ENCODE measurements around the gene NIPAL3.

NIPAL3 gene

DNA sequence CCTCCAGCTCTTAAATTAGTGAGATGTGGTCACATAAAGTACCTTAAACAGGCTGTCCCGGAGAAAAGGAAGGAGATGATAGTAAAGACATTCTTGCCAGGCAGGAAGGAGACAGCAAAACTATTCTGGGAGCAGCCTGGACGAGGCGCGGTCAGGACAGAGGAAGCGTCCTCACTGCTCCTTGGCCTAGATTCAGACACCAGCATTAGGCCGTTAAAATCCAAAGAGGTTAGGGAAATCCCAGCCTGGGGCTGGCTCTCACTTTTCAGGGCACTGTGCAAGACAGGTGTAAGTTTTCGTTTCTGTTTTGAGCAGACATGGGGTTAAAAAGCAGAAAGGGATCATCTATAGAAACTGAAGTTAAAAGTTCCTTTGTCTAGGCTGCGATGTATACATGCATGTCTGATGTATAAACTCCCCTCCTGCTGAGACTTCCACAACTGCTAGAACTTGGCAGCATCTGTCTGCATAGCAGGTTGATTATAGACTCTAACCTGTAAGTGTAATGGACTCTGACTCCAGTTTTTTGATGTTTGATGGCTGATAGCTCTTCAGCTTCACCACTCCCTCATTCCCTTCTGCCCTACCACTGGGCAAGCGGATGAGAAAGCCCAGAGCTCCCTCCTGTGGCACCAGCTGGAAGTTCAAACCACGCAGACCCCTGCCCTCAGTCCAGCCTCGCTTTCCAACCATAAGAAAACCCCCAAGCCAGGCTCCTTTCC lies 23.6 kb upstream of the NIPAL3 start:
- Histone ChIP-seq H3K14ac (ENCODE audit: low read length) (no peak overlapping the region), H3K4me1 (ENCODE audit: control insufficient read depth in 1 of 2, insufficient read depth in 2 of 2, low read length in 2 of 2) (no peaks in the 10 kb centered on the region), H3K4me2 (ENCODE audit: low read length) (no peak overlapping the region), H4K91ac (ENCODE audit: low read depth, low read length) (no peak overlapping the region), H2BK120ac (ENCODE audit: insufficient read depth, low read length, poor library complexity) (no peak overlapping the region), H3K36me3 (ENCODE audit: control insufficient read depth in 1 of 2, insufficient read depth in 2 of 2, low read length in 2 of 2) (peaks cover 1 to 4% of the 10 kb centered on the region in 2 experiments), H3K27me3 (ENCODE audit: insufficient read depth, low read length) (no peaks in the 10 kb centered on the region), H3K9me3 (ENCODE audit: insufficient read depth, low read depth, low read length) (no peaks in the 10 kb centered on the region), H3K4me3 (ENCODE audit: low read depth, low read length) (no peak overlapping the region), H3K79me1 (ENCODE audit: low read length) (no peaks in the 10 kb centered on the region), H3K4ac (ENCODE audit: low read depth, low read length) (no peak overlapping the region), H2AFZ (ENCODE audit: insufficient read depth, low read length, poor library complexity) (no peak overlapping the region), H3K23ac (ENCODE audit: low read length) (no peak overlapping the region), H3K79me2 (ENCODE audit: control insufficient read depth, insufficient read depth, low read length, poor library complexity) (no peaks in the 10 kb centered on the region), H2BK12ac (ENCODE audit: low read length) (no peak overlapping the region), H3K18ac (ENCODE audit: low read length) (no peak overlapping the region), H4K8ac (ENCODE audit: low read depth, low read length) (no peak overlapping the region), H4K12ac (ENCODE audit: low read depth, low read length) (no peak overlapping the region), H3K27ac (ENCODE audit: low read depth, low read length) (no peak overlapping the region), H2BK5ac (ENCODE audit: low read depth, low read length, poor library complexity) (no peak overlapping the region), H2AK5ac (ENCODE audit: low read length) (no peak overlapping the region), H3K9ac (ENCODE audit: low read length) (no peak overlapping the region)
- DNase-seq, result peak in 1 of 2 donors; percentile 75
- no CpG with 5 or more reads among the region's 11 CpGs for WGBS (ENCODE audit: extremely low coverage, insufficient coverage, insufficient read length)

DNA sequence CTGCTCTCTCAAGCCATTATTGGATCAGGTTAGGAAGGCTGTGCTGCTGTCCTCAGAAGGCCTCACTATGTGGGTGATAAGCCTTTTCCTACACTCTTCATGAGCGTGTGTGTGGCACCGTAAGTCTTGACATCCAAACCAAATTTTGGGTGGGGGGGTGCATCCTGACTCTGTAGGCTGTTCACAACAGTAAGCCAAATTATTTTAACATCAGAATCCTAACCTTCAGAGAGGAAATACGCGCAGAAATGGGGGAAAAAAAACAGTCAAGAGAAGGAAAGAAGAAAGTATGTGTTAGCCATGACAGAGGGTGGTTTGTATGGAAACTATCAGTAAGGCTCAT lies 23.0 kb upstream of the NIPAL3 start:
- no peak overlapping the region for H3K4me3 ChIP-seq (ENCODE audit: low read depth, low read length)
- H3K27ac ChIP-seq (ENCODE audit: low read depth, low read length), result no peak overlapping the region
- no peaks in the 10 kb centered on the region for H3K79me1 ChIP-seq (ENCODE audit: low read length)
- H3K79me2 ChIP-seq (ENCODE audit: control insufficient read depth, insufficient read depth, low read length, poor library complexity), result no peaks in the 10 kb centered on the region
- H2BK120ac ChIP-seq (ENCODE audit: insufficient read depth, low read length, poor library complexity), result no peak overlapping the region
- H2BK5ac ChIP-seq (ENCODE audit: low read depth, low read length, poor library complexity), result peak overlapping the region; percentile 23
- peaks cover 1 to 4% of the 10 kb centered on the region in 2 experiments for H3K36me3 ChIP-seq (ENCODE audit: control insufficient read depth in 1 of 2, insufficient read depth in 2 of 2, low read length in 2 of 2)
- H3K9ac ChIP-seq (ENCODE audit: low read length), result no peak overlapping the region
- H4K8ac ChIP-seq (ENCODE audit: low read depth, low read length), result no peak overlapping the region
- H3K4ac ChIP-seq (ENCODE audit: low read depth, low read length), result no peak overlapping the region
- H3K9me3 ChIP-seq (ENCODE audit: insufficient read depth, low read depth, low read length), result no peaks in the 10 kb centered on the region
- no peak overlapping the region for H3K4me2 ChIP-seq (ENCODE audit: low read length)
- DNase-seq, result no peak
- no peaks in the 10 kb centered on the region for H3K27me3 ChIP-seq (ENCODE audit: insufficient read depth, low read length)
- no CpG with 5 or more reads among the region's 4 CpGs for WGBS (ENCODE audit: extremely low coverage, insufficient coverage, insufficient read length)
- no peak overlapping the region for H2AK5ac ChIP-seq (ENCODE audit: low read length)
- no peak overlapping the region for H2AFZ ChIP-seq (ENCODE audit: insufficient read depth, low read length, poor library complexity)
- H4K12ac ChIP-seq (ENCODE audit: low read depth, low read length), result no peak overlapping the region
- H2BK12ac ChIP-seq (ENCODE audit: low read length), result no peak overlapping the region
- no peaks in the 10 kb centered on the region for H3K4me1 ChIP-seq (ENCODE audit: control insufficient read depth in 1 of 2, insufficient read depth in 2 of 2, low read length in 2 of 2)
- no peak overlapping the region for H3K14ac ChIP-seq (ENCODE audit: low read length)
- no peak overlapping the region for H3K23ac ChIP-seq (ENCODE audit: low read length)
- H4K91ac ChIP-seq (ENCODE audit: low read depth, low read length), result no peak overlapping the region
- H3K18ac ChIP-seq (ENCODE audit: low read length), result no peak overlapping the region

DNA sequence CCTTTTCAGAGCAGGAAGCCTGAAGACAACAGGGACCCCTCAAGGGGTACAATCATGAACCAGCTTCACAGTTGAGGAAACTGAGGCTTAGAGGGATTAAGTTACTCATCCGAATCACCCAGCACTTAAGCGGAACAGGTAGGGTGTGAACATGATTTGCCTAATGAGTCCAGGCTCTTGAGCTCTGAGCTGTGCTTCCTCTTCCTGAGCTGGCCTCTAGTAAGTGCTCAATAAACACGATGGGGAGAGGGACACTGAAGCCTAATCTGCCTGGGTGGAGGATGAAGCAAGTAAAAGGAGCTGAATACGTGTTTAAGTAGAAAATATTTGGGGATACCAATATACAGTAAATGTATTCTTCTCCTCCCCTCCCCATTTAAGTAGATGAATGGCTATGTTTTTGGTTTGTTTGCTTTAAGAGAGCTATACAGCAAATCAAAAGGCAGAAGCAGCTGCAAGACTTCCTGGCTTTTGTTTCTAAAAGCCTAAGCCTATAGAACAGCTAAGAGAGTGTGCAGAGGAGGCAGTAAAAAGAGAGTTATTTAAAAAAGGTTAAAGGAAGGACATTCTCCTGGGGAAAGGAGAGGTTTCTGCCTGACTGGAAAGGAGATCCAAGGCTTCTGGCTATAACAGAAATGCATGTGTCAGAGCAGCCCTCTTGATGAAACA lies 22.5 kb upstream of the NIPAL3 start:
- Histone ChIP-seq H3K79me1 (ENCODE audit: low read length) (no peaks in the 10 kb centered on the region), H3K4me2 (ENCODE audit: low read length) (no peak overlapping the region), H4K8ac (ENCODE audit: low read depth, low read length) (no peak overlapping the region), H4K91ac (ENCODE audit: low read depth, low read length) (no peak overlapping the region), H3K9me3 (ENCODE audit: insufficient read depth, low read depth, low read length) (no peaks in the 10 kb centered on the region), H4K12ac (ENCODE audit: low read depth, low read length) (no peak overlapping the region), H3K27me3 (ENCODE audit: insufficient read depth, low read length) (no peaks in the 10 kb centered on the region), H3K23ac (ENCODE audit: low read length) (no peak overlapping the region), H3K27ac (ENCODE audit: low read depth, low read length) (no peak overlapping the region), H3K36me3 (ENCODE audit: control insufficient read depth in 1 of 2, insufficient read depth in 2 of 2, low read length in 2 of 2) (peaks cover 1 to 4% of the 10 kb centered on the region in 2 experiments), H3K9ac (ENCODE audit: low read length) (no peak overlapping the region), H3K18ac (ENCODE audit: low read length) (no peak overlapping the region), H3K14ac (ENCODE audit: low read length) (no peak overlapping the region), H2BK5ac (ENCODE audit: low read depth, low read length, poor library complexity) (no peak overlapping the region), H2BK120ac (ENCODE audit: insufficient read depth, low read length, poor library complexity) (no peak overlapping the region), H2AK5ac (ENCODE audit: low read length) (peak overlapping the region; percentile 62), H2AFZ (ENCODE audit: insufficient read depth, low read length, poor library complexity) (no peak overlapping the region), H3K4ac (ENCODE audit: low read depth, low read length) (no peak overlapping the region), H2BK12ac (ENCODE audit: low read length) (no peak overlapping the region), H3K4me1 (ENCODE audit: control insufficient read depth in 1 of 2, insufficient read depth in 2 of 2, low read length in 2 of 2) (no peaks in the 10 kb centered on the region), H3K4me3 (ENCODE audit: low read depth, low read length) (no peak overlapping the region), H3K79me2 (ENCODE audit: control insufficient read depth, insufficient read depth, low read length, poor library complexity) (no peaks in the 10 kb centered on the region)
- WGBS (ENCODE audit: extremely low coverage, insufficient coverage, insufficient read length), result no CpG with 5 or more reads among the region's 4 CpGs
- no peak for DNase-seq

DNA sequence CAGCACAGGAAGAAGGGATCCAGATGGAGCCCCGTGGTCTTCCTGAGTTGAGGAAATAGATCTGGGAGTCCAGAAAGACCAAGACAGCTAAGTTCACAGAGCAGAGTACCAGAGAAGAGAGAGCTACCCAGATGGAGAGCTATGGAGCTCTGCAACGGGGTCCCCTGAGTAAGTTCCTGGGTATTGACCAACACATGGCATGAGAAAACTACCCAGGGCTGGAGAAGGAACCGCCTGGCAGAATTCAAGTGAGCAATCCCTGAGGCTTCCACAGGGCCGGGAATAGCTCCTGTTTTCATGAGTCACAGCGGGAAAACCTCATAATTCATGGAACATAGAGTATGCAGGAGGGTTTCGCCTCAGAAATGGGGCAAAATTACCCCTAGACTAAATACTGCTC lies 21.7 kb upstream of the NIPAL3 start:
- Histone ChIP-seq H3K4me2 (ENCODE audit: low read length) (no peak overlapping the region), H3K27me3 (ENCODE audit: insufficient read depth, low read length) (no peaks in the 10 kb centered on the region), H3K18ac (ENCODE audit: low read length) (no peak overlapping the region), H3K4ac (ENCODE audit: low read depth, low read length) (no peak overlapping the region), H4K8ac (ENCODE audit: low read depth, low read length) (no peak overlapping the region), H3K36me3 (ENCODE audit: control insufficient read depth in 1 of 2, insufficient read depth in 2 of 2, low read length in 2 of 2) (peaks cover 0 to 1% of the 10 kb centered on the region in 2 experiments), H2BK12ac (ENCODE audit: low read length) (no peak overlapping the region), H4K91ac (ENCODE audit: low read depth, low read length) (no peak overlapping the region), H3K79me1 (ENCODE audit: low read length) (no peaks in the 10 kb centered on the region), H3K27ac (ENCODE audit: low read depth, low read length) (no peak overlapping the region), H3K23ac (ENCODE audit: low read length) (no peak overlapping the region), H3K4me3 (ENCODE audit: low read depth, low read length) (no peak overlapping the region), H3K9me3 (ENCODE audit: insufficient read depth, low read depth, low read length) (no peaks in the 10 kb centered on the region), H3K79me2 (ENCODE audit: control insufficient read depth, insufficient read depth, low read length, poor library complexity) (no peaks in the 10 kb centered on the region), H2BK120ac (ENCODE audit: insufficient read depth, low read length, poor library complexity) (no peak overlapping the region), H2AK5ac (ENCODE audit: low read length) (no peak overlapping the region), H3K9ac (ENCODE audit: low read length) (no peak overlapping the region), H2AFZ (ENCODE audit: insufficient read depth, low read length, poor library complexity) (peak overlapping the region; percentile 17), H2BK5ac (ENCODE audit: low read depth, low read length, poor library complexity) (no peak overlapping the region), H3K4me1 (ENCODE audit: control insufficient read depth in 1 of 2, insufficient read depth in 2 of 2, low read length in 2 of 2) (no peaks in the 10 kb centered on the region), H3K14ac (ENCODE audit: low read length) (no peak overlapping the region), H4K12ac (ENCODE audit: low read depth, low read length) (no peak overlapping the region)
- no CpG with 5 or more reads among the region's 6 CpGs for WGBS (ENCODE audit: extremely low coverage, insufficient coverage, insufficient read length)
- no peak for DNase-seq
